ENCODE results near the gene EMP3.

The EMP3 gene

DNA sequence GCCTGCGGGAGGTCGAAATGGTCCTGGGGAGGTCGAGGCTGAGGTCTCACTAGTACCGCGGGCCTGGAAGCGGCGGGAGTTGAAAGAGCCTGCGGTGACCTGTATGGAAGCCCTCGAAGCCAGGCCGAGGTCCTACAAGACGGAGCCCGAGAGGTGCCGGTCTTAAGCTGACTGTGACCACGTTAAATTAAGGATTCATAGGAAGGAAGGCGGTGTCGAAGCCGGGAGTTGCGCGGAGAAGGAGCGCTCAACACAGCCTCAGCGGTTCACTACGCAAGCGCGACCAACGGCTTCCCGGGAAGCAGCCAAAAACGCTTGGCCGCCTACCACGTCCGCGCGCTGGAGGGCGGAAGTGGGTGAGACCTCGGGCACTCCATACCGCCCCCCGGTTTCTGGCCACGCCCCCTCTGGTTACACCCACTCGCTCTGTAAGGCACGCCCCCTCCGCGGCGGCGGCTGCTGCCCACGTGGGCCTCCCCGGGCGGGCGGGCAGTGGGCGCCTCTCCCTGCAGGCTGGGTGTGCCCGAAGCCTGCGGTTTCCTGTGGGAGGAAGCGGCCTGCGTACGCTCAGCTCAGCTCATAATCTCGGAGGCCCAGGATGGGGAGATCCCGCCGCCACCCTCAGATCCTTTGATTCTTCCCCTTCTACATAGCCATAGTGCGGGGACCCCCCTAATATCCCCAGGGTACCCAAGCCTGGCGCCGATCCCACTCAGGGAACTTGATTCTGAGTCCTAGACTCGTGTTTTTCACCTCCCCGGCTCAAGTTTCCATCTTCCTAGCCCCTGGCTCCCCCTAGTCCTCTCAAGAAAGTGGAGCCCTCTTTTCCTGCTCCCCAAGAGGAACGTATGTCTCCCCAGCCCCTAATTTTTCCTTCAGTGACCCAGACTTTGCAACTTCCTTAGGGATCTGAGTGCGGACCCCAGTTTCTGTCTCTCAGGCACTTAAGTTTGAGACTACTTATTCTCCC is 3.4 kb upstream of the EMP3 start:
- in situ Hi-C loops (cut with HindIII; ENCODE audit: low sequenced_read_pairs): no loop called here
- TF ChIP-seq, protein P1, sequence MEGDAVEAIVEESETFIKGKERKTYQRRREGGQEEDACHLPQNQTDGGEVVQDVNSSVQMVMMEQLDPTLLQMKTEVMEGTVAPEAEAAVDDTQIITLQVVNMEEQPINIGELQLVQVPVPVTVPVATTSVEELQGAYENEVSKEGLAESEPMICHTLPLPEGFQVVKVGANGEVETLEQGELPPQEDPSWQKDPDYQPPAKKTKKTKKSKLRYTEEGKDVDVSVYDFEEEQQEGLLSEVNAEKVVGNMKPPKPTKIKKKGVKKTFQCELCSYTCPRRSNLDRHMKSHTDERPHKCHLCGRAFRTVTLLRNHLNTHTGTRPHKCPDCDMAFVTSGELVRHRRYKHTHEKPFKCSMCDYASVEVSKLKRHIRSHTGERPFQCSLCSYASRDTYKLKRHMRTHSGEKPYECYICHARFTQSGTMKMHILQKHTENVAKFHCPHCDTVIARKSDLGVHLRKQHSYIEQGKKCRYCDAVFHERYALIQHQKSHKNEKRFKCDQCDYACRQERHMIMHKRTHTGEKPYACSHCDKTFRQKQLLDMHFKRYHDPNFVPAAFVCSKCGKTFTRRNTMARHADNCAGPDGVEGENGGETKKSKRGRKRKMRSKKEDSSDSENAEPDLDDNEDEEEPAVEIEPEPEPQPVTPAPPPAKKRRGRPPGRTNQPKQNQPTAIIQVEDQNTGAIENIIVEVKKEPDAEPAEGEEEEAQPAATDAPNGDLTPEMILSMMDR (IDR thresholded peaks at IDR 0.05; ENCODE audit: low read depth, low read length, missing control alignments): no peak
- peak; percentile 95 for DNase-seq (ENCODE audit: low read depth)
- H3K4me3 ChIP-seq (ENCODE audit: low read depth, low read length): peak overlapping the region; percentile 41

DNA sequence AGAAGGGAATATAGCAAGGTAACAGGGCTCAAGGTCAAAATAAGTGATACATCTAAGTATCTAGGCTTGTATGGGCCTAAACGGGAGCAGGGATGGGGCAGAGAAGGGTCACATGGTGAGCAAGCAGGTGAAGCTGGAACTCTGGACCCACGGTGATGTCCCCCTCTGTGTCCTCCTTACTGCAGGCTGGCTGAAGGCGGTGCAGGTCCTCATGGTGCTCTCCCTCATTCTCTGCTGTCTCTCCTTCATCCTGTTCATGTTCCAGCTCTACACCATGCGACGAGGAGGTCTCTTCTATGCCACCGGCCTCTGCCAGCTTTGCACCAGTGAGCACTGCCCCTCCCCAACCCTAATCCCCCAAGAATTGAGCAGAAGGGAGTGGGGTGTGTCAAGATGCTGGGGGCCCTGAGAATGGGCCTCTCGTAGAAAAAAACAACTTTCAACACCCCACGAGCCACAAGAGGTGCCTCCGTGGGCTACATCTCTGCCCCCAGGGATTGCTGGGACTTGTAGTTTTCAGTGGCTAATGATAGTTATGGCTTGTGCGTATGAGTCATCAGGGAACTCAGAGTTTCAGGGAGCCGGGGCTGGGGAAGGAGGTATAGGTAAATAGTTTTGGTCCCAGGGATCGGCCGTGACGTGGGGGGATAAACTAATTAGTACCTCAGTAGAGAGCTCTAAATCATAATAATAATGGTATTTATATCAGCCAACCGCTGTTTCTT is 4.0 kb downstream of the EMP3 start:
- in situ Hi-C loops (cut with HindIII; ENCODE audit: low sequenced_read_pairs): no loop called here
- TF ChIP-seq, protein P1 (IDR thresholded peaks at IDR 0.05; ENCODE audit: low read depth, low read length, missing control alignments): no peak
- H3K4me3 ChIP-seq (ENCODE audit: low read depth, low read length): peak overlapping the region; percentile 16
- DNase-seq (ENCODE audit: low read depth): no peak

GRCh38 chr19:48330012-48330681 is 4.8 kb downstream of the EMP3 start:
- peak overlapping the region; percentile 16 for H3K4me3 ChIP-seq (ENCODE audit: low read depth, low read length)
- TF ChIP-seq, protein P1 (IDR thresholded peaks at IDR 0.05; ENCODE audit: low read depth, low read length, missing control alignments): no peak
- peak; percentile 39 for DNase-seq (ENCODE audit: low read depth)
- in situ Hi-C loops (cut with HindIII; ENCODE audit: low sequenced_read_pairs): no loop called here

- DNase-seq (ENCODE audit: low read depth): no peak
- no peak overlapping the region for H3K4me3 ChIP-seq (ENCODE audit: low read depth, low read length)
- in situ Hi-C loops (cut with HindIII; ENCODE audit: low sequenced_read_pairs): no loop called here
- TF ChIP-seq, protein P1 (IDR thresholded peaks at IDR 0.05; ENCODE audit: low read depth, low read length, missing control alignments): no peak
Observed at GRCh38 chr19:48332351-48332661, 7.0 kb downstream of the EMP3 start.

DNA sequence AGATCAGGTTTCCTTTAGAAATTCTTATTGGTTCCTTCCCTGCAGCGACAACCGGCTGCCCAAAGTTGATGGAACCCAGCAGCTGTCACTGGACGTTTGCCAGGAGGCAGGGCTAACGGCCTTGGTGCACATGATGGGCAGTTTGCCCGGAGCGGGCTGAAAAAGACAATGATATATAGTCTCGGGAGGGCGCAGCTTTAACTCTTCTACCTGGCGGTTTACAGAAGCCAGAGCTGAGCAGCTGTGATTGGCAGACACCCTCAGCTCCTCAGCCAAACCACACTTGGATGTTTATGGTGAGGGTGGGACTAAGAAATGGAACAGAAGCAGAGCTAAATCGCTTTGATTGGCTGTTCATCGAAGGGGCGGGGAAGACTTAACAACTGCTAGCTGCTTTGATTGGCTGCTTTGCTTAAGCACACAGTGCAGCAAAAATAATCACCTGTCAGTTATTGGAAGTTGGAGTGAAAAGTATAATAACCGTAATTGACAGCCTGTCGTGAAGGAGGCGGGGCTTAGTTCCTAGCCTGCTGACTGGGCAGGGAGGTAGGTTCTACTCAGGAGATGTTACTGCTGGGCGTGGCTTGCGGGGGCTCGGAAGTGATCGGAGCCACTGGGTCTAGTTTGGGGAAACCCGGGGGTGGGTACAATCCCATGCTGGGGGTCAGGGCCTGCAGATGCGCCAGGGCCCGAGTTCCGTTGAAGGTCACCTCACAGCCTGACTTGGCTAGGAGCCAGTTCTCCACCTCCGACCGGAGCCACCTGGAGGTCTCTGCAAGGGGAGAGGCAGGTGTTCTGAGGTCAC is 7.5 kb downstream of the EMP3 start:
- in situ Hi-C loops (cut with HindIII; ENCODE audit: low sequenced_read_pairs): no loop called here
- peak; percentile 98 for DNase-seq (ENCODE audit: low read depth)
- TF ChIP-seq, protein P1 (IDR thresholded peaks at IDR 0.05; ENCODE audit: low read depth, low read length, missing control alignments): no peak
- peak overlapping the region; percentile 20 for H3K4me3 ChIP-seq (ENCODE audit: low read depth, low read length)
